ENCODE measurements around the gene SEC14L6.
"Not testable (repeated sequence)": the region's sequence is repeated elsewhere in the genome, so short reads cannot be mapped to it uniquely, and the experiment has no call there.

Gene SEC14L6

DNA sequence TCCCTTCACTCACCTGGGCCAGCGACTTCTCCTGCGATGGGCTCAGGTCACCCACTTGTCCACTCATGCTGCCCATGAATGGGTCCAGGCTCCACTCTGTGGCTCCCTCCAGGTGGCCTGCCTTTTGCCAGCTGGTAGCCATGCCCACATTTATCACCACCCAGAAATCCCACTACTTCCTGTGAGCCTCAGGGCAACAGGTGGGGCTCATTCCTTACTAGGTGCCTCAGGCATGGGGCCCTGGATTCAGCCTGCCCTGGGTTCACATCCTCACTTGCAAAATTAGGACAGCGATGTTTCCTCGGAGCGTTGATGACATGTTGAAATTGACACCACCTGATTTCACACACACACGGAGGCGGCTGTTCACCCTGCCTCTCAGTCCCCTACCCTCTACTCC, at the start of gene SEC14L6:
Gene SEC14L6 (minus strand): TSS at position 126 of the 400 bp plus-strand sequence. CDS start 59 bp downstream, at position 67.
- no peak for DNase-seq

DNA sequence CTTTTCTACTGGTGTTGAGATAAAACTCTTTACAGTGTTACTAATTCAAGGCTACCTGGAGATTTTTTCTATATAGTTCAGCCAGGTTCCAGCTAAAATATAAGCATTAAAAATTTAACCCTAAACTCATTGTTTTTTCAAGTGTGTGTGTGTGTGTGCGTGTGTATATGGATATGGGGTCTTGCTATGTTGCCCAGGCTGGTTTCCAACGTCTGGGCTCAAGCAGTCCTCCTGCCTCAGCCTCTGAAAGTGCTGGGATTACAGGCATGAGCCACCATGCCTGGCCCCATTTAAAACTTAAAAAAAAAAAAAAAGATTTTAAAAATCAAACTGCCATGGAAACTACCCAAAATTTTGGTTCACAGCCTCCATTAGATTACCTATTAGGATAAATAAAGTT, 49.7 kb upstream of the SEC14L6 start:
- DNase-seq: no peak

DNA sequence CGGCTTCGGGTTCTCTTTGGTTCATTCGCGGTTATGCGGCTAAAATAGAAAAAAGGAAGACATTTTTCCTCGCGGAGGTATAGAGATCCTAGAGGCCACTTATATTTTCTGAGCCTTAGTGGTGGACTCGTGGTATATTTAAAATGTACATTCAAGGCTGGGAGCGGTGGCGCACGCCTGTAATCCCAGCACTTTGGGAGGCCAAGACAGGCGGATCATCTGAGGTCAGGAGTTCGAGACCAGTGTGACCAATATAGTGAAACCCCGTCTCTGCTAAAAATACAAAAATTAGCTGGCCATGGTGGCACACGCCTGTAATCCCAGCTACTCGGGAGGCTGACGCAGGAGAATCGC, 45.8 kb upstream of the SEC14L6 start:
- DNase-seq: not testable (repeated sequence)

DNA sequence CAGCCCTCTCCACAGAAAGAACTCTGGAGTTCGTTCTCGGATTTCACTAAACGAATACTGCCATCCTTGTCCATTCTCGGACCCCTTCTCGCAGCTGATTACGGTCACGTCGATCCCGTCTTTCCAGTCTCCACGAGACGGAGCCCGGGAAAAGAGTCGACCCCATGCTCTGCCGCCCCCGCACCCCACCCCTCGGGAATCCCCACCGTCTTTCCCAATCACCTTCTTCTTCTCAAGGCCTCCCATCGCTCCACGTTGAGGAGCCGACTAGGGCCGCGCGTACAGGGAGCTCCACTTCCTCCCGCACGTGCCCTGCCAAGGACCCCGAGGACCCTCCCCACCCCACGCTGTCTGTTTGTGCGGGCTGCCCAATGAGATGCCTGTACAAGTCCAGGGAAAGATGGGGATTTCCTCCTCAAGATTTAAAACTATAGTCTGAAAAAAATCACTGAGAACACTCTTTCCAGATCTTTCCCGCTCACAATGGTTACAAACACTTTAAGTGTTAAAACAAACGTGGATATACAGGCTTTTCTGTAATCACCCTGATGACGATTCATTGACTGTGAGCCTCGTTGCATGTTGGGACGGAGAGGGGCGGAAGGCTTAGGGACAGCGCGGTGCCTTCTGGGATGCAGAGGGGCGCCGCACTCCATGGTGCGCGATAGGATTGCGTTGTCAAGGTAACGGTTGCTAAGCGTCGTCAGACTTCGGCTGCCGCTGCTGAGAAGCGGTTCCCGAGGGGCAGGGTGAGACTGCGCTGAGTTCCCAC, 45.2 kb upstream of the SEC14L6 start, which contains the start of gene PES1:
Gene PES1 (minus strand): TSS at position 323 of the 772 bp plus-strand sequence. CDS start 77 bp downstream, at position 246.
- peak; percentile 98 for DNase-seq

DNA sequence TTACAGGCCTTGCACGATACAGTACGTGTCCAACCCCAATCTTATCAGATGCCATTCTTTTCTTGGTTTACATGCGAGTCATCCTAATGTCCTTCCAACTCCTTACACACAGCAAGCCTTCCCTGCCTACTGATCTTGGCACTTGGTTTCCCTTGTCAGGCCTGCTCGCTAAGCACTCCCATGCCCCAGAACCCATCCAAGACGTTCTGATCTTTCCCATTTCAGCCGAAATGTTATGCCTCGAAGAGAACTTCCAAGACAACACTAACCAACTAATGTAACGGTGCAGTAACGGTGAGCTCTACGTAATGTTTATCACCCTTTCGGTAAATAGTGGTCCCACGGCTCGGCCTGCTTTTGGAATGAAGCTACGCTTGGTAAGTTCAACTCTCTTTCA, 44.6 kb upstream of the SEC14L6 start:
- DNase-seq: no peak

DNA sequence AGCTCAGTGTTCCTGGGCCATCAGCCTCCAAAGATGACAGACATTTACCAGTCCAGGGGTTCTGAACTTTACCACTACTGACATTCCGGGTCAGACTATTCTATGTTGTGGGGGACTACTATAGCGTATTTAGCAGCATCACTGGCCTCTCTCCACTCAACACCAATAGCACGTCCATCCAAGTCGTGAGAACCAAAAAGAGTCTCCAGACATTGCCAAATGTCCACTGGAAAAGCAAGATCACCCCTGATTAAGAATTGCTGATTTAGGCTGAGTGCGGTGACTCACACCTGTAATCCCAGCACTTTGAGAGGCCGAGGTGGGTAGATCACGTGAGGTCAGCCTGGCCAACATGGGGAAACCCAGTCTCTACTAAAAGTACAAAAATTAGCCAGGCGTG, 39.9 kb upstream of the SEC14L6 start:
- no peak for DNase-seq

DNA sequence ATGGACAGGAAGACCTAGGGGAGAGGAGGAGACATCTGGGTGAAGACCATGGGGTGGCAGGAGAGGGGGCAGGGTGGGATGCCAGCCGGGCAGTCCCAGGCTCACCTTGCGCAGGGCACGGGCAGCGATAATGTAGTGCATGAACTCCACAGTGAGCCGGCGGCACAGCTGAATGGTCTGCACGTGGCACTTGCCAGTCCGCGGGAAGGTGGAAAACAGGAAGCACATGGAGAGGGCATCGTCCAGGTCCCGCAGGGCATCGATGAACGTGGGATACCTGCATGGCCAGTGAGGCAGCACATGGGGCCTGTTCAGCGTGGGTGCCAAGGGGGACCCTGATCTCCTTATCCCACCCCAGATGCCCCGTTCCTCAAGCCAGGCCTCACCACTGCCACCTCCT, 37.9 kb upstream of the SEC14L6 start:
- DNase-seq: no peak

DNA sequence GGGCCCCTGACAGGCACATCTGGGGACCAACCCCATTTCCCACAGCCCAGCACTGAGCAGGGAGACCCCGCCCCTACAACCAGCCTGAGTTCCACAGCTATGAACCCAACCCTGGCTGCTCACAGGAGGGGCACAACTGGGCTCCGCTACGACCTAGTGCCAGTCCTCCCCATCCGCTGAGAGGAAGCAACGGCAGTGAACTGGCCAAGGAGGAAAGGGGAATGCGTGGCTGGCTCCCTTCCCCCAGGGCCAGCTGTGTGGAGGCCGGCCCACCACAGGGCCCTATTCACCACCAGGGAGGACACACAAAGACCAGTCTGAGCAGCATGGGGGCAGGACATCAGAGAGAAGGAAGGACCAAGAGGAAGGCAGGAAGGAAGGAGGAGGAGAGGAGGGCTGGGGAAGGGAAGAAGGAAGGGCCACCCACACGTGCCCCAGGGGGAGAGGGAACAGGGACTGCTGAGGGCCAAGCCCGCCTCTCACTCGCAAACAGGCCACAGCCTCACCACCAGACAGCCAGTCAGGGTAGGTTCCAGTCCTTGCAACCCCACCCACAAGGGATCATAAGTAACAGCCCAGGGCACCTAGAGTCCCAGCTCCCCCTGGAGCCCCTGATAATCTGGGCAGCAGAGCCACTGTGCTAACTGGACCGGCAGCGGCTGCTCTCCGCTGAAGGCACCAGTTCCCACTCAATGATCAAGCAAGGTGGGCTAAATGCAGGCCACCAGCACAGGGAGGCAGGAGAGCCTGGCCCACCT, 36.4 kb upstream of the SEC14L6 start:
- DNase-seq: no peak

DNA sequence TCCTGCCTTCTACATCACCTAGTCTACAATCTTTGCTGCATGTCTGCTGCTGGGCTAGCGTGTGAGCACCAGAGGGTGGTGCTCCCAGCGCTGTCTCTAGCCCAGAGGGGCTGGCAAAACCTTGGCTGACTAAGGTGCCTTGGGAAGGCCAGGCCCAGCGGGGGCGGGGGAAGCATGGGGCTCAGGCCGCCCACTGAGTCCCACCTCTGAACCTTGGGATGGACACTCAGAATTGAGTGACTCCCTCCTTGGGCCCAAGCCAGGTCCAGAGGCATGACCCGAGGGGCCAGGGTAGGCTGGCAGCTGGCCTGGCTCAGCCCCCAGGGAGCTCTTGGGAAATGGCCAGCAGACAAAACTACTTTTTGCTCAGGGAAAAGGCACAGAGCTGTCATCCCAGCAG, 35.5 kb upstream of the SEC14L6 start:
- DNase-seq: no peak

DNA sequence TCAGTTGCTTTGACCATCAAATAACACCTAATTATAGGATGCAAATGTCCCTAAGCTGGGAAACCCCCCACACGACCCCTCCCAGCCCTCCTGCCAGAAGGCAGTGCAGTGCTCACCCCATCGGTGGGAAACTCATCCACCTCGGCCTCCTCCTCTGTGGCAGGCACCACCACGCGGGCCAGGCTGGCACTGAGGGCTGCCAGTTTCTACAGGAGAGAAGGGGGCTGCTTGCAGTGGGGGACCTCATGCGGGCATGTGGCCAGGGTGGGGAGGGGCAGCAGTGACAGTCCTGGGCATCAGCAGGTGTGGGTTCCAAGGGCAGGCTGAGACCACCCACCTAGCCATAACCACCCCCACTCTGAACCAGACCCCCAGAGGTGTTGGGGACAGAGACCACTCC, 34.4 kb upstream of the SEC14L6 start:
- DNase-seq: no peak

DNA sequence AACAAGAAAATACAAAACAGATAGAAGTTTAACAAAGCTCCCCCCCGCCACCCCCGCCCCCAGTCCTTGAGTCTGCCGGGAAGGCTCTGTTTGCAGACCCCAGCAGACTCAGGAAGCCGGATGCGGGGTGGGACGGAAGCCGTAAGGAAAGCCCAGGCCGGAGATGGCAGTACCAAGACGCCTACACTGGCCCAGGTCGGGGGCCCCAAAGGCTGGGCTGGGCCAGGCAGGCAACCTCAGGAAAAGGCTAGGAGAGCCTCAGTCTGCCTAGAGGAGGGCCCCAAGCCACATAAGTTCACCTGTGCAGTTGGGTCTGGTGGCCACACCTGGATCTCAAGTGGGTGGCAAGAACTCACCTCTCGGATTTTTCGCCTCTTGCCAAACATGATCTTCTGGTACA, 31.9 kb upstream of the SEC14L6 start:
- no peak for DNase-seq

DNA sequence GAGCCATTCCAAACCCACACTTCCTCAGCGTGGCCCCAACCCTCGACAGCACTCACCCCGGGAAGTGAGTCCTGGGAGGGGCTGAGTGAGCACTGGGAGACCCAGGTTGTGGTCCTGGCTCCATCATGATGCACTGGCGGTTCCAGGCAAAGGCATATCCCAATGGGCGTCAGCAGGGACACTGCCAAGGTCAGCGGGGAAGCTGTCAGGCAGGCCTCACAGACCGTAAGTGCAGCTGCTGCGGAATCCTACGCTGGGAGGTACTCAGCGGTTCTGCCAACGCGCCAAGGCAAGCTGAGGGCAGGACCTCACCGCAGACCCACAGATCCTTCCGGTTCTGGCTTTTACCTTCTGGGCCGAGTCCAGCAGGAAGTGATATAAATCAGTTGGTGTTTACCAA, 29.3 kb upstream of the SEC14L6 start:
- DNase-seq: no peak

DNA sequence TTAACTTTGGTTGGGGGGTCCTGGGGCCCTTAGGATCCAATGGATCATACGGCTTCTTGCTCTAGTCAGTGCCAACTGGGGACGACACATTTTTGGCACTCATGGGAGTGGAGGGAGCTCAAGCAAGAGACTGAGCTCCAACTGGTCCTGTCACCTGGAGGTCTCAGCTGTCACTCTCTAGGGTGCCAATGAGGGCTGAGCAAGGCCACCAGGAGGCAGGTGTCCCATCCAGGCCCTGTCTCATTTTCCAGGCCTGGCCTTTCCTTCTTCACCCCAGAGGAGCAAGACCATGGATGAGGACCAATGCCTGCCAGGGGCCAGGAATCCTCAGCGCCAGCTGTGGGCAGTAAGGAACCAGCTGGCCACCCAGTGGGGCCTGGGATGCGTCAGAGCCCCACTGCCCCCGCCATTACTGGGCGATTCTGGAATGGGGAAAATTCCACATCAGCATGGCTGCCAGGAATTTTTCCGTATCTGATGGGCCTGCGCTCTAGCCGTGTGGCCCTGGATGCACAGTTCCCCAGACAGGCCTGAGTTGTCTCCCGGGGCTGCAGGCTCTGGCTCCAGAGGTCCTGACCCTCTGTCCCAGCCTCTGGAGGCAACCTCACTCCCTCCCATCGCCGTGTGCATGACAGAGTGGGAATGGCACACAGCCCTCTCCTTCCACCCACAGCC, 28.6 kb upstream of the SEC14L6 start:
- no peak for DNase-seq

DNA sequence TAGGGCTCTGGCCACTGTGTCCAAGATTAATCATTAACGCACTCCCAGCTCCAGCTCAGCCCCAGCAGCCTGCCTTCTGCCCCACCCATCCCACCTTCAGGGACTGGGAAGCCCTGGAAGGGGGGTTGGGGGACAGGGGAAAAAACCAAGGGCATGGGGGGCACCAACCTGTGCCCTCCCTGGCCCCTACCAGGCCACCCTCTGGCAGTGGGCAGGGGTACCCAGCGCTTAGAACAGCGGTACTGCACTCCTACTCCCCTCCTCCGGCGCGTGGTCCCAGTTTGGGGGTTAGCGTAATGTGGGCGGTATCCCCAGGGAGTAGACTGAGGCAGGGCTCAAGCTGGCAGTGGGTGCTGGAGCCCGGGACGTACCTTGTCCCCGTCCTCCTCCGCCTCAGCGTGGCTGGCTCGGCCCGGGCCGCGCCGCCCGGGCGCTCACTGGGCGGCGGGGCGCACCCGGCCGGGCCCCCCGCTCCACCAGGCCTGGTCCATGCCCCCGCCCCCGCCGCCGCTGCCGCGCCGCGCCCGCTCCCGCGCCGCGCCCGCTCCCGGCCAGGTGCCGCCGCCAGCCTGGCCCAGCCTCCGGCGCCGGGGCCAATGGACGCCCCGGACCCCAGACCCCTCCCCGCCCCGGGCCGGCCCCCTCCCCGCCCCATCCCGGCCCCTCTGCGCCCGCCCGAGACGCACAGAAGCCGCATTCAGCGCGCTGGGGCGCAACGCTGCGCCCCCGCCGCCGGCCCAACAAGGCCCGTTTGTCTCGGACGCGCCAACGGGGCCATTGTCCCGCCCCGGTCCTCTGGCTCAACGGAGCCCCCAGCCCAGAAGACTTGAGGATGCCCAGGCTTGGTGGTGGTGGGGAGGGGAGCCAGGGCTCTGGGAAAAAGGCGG, 27.8 kb upstream of the SEC14L6 start, which contains the start of gene GAL3ST1:
Gene GAL3ST1 (minus strand): TSS at position 571 of the 887 bp plus-strand sequence. CDS start 17,273 bp downstream, outside the sequence.
- no peak for DNase-seq

DNA sequence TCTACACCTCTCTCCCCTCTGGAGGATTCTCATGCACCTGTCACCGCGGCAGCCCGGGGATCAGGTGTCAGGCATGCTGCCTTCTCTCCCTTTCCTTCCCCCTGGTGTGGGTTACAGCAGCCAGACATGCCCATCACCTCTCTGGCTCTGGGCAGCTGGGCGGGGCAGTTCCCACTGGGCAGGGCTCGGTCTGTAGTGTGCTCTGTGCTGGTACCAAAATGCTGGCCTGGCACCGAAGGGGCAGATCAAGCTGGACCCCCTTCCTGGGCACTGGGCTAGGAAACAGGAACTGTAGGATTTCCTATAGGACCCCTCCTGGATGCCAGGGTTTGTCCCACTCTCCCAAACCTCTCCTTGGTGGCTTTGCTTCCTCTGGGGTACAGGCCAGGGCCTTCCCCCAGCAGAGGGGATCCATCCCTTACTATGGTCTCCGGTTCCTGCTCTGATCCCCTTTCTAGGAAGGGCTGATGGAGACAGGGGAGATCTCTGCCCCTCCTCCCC, 27.1 kb upstream of the SEC14L6 start:
- DNase-seq: no peak

DNA sequence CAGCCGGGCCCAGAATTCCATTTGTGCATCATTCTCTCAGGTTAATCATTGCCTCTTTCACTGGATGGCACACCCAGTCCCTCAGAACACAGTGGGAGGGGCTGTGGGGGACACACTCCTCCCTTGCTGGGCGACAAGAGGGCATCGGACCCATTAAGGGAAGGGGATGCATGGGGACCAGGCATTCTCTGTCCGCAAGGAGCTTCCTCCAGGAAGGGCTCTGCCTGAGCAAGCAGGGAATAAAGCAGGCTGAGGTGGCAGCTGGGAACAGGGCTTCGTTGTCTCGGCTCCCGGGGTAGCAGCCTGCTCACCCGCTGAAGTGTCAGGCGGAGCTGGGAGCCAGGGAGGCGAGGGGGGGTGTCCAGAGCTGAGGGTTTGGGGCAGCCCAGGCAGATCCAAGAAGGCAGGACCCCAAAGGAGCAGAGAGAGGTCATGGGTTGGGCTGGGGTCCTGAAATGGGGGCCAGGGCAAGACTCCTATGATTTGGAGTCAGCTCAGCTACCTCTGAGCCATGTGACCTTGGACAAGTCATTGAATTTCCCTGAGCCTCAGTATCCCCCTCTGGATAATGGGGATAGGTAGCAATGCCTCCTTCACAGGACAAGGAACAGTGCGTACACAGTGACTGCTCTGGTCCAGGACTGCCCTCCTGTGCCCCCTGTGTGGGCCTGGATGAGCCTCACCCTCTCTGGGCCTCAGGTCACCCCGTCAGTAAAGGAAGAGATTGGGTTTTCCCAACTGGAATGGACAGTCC, 26.5 kb upstream of the SEC14L6 start:
- no peak for DNase-seq

DNA sequence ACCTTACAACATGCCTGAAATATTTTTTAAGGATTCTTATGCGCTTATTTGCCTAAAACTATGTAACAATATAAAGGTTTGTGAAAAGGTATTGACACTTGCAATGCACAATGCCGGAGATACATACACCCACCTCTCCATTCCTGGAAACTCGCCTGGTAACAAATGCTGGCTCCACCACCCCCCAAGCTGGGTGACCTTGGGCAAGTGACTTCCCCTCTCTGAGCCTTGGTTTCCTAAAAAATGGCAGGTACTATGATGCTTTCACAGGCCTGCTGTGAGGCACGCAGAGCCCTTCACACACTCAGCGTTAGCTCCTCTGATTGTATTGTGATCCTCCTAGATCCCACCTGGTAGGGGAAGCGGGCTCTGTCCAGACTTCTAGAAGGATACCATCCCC, 25.7 kb upstream of the SEC14L6 start:
- DNase-seq: no peak

DNA sequence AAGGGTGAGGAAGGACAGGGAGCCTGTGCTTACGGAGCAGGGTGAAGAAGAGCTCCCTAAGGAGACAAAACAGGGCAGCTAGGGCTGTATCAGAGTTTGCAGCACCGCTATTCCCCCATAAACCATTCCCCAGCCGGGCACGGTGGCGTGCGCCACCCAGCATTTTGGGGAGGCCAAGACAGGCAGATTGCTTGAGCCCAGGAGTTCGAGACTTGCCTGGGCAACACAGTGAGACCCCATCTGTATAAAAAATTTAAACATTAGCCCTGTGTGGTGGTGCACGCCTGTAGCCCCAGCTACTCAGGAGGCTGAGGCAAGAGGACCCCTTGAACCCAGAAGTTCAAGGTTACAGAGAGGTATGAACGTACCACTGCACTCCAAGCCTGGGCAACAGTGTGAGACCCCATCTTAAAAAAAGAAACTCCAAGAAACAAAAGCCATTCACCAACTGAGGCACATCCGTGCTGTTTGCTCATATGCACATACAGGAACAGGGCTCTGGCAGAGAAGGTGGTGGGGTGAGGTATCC, 23.2 kb upstream of the SEC14L6 start:
- no peak for DNase-seq

DNA sequence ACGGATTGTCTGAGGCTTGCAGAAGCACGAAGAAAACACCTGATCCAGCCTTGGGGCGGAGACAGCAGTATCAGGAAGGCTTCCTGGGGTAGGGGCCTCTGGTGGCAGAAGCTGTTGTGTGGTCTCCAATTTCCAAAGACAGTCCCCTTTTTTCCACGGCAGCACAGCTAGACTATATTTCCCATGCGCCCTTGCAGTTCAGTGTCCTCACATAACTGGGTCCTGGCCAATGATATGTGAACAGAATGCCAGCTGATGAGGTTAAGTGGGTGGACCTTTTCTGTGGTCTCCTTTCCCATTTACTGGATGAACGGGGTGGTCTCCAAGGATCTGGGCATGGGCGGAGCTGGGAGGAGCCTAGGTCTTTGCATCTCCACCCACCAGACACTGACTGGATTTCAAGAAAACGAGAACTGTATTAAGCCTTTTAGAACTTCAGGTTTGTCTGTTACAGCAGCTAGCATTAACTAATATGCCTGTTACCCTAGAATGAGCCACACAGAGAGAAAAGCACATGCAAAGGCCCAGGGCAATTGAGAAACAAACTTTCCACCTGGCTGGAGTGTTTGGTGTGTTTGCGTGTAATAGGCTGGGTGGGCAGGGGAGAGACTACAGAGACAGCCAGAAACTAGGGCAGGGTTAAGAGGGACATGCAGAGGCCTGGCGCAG, 21.7 kb upstream of the SEC14L6 start:
- no peak for DNase-seq

DNA sequence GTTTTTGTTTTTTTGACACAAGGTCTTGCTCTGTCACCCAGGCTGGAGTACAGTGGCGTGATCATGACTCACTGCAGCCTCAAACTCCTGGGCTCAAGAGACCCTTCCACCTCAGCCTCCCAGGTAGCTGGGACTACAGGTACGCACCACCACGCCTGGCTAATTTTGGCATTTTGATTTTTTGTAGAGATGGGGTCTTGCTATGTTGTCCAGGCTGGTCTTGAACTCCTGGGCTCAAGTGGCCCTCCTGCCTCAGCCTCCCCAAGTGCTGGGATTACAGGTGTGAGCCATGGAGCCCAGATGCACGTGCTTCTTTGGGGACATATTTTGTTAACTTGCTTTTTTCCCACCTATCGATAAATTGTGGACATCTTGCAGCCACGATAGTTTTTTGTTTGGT, 20.7 kb upstream of the SEC14L6 start:
- DNase-seq: not testable (repeated sequence)

DNA sequence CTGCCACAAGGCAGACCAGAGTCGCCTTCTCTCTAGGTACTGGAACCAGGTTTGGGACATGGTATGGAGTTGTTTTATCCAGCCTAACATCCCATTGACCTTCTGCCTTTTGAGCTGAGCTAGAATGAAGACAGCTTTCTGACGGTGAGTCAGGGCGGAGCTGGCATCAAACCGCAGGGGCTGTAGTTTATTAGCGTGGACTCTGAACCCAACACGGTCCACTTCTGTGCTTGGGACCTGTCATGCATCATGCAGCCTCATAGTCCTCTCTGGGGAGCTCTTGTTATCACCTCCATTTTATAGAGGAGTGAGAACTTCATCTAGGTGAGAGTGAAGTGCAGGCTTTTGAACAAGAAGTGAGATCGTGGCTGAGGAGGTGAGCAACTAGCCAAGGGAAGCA, 19.6 kb upstream of the SEC14L6 start:
- DNase-seq: no peak
